Measurements from ENCODE around the gene PRG2. TPM values are rescaled to one million over a fixed set of nuclear protein-coding genes. Genes with fewer than 3 reads are reported as not detected.

PRG2 gene
- total RNA-seq, 2 donors from 2014 or later: 0.54 TPM; not detected in 1

DNA sequence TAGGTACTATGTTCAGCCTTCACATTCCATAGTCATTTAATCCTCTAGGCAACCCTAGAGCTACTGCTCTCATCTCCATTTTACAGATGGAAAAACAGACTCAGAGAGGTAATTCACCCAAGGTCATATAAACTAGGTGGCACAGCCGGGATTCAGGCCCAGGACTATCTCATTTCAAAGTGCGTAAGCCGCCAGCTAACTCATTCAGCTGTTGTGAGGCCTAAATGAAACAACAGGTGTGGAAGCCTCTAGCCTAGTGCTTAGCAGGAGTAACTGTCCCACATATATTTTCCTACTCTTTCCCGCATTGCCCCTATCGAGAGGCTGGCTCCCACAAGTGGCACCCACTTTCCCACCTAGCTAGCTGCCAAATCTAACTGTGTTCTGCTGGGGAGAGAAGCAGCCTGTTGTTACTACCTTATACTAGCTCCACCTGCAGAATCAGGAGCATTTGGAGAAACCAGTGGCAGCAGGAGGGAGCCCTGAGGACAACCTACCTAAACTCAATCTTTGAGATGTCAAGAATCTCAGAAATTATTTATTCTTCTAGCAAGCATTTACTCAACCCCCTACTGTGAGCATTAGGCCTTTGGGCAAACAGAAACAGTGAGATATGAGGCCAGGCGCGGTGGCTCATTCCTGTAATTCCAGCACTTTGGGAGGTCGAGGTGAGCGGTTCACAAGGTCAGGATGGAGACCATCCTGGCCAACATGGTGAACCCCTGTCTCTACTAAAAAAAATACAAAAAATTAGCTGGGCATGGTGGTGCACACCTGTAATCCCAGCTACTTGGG is 30.4 kb downstream of the PRG2 start:
- Histone ChIP-seq H3K36me3 (no peaks in the 10 kb centered on the region), H3K27me3 (replicated peaks; ENCODE audit: insufficient read depth) (no peaks in the 10 kb centered on the region), H3K4me1 (ENCODE audit: control insufficient read depth in 1 of 2, low read depth in 2 of 2) (no peaks in the 10 kb centered on the region), H3K27ac (no peak overlapping the region), H3K4me3 (no peak overlapping the region), H3K9me3 (no peaks in the 10 kb centered on the region)
- ATAC-seq (ENCODE audit: insufficient number of reproducible peaks, low FRiP score, low read depth) (no peak), DNase-seq (ENCODE audit: low spot score) (no peak)
- TF ChIP-seq, protein P1, sequence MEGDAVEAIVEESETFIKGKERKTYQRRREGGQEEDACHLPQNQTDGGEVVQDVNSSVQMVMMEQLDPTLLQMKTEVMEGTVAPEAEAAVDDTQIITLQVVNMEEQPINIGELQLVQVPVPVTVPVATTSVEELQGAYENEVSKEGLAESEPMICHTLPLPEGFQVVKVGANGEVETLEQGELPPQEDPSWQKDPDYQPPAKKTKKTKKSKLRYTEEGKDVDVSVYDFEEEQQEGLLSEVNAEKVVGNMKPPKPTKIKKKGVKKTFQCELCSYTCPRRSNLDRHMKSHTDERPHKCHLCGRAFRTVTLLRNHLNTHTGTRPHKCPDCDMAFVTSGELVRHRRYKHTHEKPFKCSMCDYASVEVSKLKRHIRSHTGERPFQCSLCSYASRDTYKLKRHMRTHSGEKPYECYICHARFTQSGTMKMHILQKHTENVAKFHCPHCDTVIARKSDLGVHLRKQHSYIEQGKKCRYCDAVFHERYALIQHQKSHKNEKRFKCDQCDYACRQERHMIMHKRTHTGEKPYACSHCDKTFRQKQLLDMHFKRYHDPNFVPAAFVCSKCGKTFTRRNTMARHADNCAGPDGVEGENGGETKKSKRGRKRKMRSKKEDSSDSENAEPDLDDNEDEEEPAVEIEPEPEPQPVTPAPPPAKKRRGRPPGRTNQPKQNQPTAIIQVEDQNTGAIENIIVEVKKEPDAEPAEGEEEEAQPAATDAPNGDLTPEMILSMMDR (IDR thresholded peaks at IDR 0.05): no peak

DNA sequence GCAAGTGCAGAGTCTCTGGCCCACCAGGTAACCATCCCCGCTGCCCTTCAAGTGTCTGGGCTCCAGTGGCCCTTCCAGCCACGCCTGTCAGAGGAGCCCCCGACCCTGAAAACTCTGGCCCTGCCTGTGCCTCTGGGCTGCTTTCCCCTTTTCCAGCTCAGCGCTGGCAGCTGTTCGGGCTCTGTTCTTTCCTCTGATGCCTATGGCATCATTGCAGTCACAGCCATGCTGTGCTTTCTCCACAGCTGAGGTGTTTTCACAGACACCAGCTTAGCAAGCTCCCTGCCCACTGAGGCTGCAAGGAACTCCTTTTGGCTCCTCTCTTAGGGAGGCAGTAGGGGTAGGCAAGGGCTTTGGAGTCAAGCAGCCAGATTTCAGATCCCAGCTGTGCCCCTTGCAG is 31.1 kb downstream of the PRG2 start:
- Histone ChIP-seq H3K36me3 (no peaks in the 10 kb centered on the region), H3K4me3 (no peak overlapping the region), H3K9me3 (no peaks in the 10 kb centered on the region), H3K27ac (no peak overlapping the region), H3K27me3 (replicated peaks; ENCODE audit: insufficient read depth) (no peaks in the 10 kb centered on the region), H3K4me1 (ENCODE audit: control insufficient read depth in 1 of 2, low read depth in 2 of 2) (no peaks in the 10 kb centered on the region)
- DNase-seq (ENCODE audit: low spot score) (no peak), ATAC-seq (ENCODE audit: insufficient number of reproducible peaks, low FRiP score, low read depth) (no peak)
- TF ChIP-seq, protein P1 (IDR thresholded peaks at IDR 0.05): no peak

DNA sequence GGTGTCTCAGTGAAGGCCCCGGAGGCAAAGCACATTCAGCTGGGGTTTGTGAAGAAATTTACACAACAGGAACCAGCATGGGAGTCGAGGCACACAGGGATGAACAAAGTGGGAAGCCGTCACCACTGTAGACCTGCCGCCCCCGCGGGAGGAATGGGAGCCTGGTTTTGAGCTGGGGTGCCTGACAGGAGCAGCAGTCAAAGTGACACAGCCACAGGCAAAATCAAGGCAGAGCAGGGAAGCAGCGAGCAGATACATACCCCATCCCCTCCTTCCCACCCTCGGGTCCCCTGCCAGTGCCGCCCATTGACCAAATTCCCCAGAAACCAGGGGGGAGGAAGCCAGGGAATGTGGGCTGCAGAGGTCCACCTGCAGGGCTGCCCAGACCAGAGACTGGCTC is 31.5 kb downstream of the PRG2 start:
- H3K36me3 ChIP-seq: no peaks in the 10 kb centered on the region
- no peaks in the 10 kb centered on the region for H3K9me3 ChIP-seq
- no peak overlapping the region for H3K4me3 ChIP-seq
- ATAC-seq (ENCODE audit: insufficient number of reproducible peaks, low FRiP score, low read depth) (no peak), DNase-seq (ENCODE audit: low spot score) (no peak)
- no peaks in the 10 kb centered on the region for H3K4me1 ChIP-seq (ENCODE audit: control insufficient read depth in 1 of 2, low read depth in 2 of 2)
- H3K27ac ChIP-seq: no peak overlapping the region
- TF ChIP-seq, protein P1 (IDR thresholded peaks at IDR 0.05): no peak
- H3K27me3 ChIP-seq (replicated peaks; ENCODE audit: insufficient read depth): no peaks in the 10 kb centered on the region

DNA sequence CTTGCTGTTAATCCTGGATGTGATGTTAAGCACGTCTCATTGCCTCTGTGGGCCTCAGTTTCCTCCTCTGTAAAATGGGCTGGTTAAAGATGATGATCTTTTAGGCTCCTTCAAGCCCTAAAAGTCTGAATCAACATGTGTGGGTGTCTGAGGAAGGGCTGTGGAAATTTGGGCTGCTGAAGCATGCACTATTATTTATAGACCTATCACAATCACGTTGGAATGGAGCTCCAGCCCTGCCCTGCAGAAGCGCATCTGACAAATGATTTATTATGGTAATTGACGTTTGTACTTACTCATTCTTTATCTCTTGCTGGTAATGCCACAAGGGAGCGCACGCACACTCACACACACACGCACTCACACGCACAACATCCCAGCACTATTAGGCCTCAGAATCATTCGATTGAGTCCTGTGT is 31.9 kb downstream of the PRG2 start:
- H3K36me3 ChIP-seq: no peaks in the 10 kb centered on the region
- H3K27ac ChIP-seq: no peak overlapping the region
- no peak overlapping the region for H3K4me3 ChIP-seq
- H3K4me1 ChIP-seq (ENCODE audit: control insufficient read depth in 1 of 2, low read depth in 2 of 2): no peaks in the 10 kb centered on the region
- H3K27me3 ChIP-seq (replicated peaks; ENCODE audit: insufficient read depth): no peaks in the 10 kb centered on the region
- TF ChIP-seq, protein P1 (IDR thresholded peaks at IDR 0.05): no peak
- no peak for DNase-seq (ENCODE audit: low spot score)
- no peaks in the 10 kb centered on the region for H3K9me3 ChIP-seq
- ATAC-seq (ENCODE audit: insufficient number of reproducible peaks, low FRiP score, low read depth): no peak

DNA sequence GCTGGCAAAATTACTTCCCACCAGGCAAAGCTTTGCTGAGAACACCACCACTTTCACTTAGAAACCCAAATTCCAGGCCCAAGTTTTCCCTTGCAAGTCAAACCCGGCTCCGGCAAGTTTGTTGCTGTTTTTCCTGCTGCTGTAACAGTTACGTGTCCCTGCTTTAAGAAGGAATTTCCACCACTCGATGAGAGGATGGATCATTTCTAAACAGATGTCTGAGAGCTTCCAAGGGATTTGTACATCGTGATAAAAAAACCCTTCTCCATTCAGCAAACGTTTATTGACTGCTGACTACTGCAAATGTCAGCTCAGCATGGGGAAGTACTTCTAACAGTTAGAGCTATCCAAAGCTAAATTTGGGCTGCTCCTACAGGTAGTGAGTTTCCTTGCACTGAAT is 32.6 kb downstream of the PRG2 start:
- DNase-seq (ENCODE audit: low spot score) (no peak), ATAC-seq (ENCODE audit: insufficient number of reproducible peaks, low FRiP score, low read depth) (no peak)
- no peaks in the 10 kb centered on the region for H3K27me3 ChIP-seq (replicated peaks; ENCODE audit: insufficient read depth)
- no peaks in the 10 kb centered on the region for H3K9me3 ChIP-seq
- no peak overlapping the region for H3K27ac ChIP-seq
- H3K4me1 ChIP-seq (ENCODE audit: control insufficient read depth in 1 of 2, low read depth in 2 of 2): no peaks in the 10 kb centered on the region
- H3K4me3 ChIP-seq: no peak overlapping the region
- TF ChIP-seq, protein P1 (IDR thresholded peaks at IDR 0.05): no peak
- H3K36me3 ChIP-seq: no peaks in the 10 kb centered on the region

Data from thoracic aorta (tissue), 2 donors.